ENCODE measurements around the gene TGFBR1.

TGFBR1 gene

GRCh38 chr9:99063522-99063921 lies 41.4 kb upstream of the TGFBR1 start:
- H3K27ac ChIP-seq (ENCODE audit: low read depth, low read length): no peak overlapping the region
- TF ChIP-seq, protein P1, sequence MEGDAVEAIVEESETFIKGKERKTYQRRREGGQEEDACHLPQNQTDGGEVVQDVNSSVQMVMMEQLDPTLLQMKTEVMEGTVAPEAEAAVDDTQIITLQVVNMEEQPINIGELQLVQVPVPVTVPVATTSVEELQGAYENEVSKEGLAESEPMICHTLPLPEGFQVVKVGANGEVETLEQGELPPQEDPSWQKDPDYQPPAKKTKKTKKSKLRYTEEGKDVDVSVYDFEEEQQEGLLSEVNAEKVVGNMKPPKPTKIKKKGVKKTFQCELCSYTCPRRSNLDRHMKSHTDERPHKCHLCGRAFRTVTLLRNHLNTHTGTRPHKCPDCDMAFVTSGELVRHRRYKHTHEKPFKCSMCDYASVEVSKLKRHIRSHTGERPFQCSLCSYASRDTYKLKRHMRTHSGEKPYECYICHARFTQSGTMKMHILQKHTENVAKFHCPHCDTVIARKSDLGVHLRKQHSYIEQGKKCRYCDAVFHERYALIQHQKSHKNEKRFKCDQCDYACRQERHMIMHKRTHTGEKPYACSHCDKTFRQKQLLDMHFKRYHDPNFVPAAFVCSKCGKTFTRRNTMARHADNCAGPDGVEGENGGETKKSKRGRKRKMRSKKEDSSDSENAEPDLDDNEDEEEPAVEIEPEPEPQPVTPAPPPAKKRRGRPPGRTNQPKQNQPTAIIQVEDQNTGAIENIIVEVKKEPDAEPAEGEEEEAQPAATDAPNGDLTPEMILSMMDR (IDR thresholded peaks at IDR 0.05; ENCODE audit: insufficient read depth, low read length, poor library complexity, severe bottlenecking): no peak
- TF ChIP-seq EZH2phosphoT487 (conservative IDR thresholded peaks at IDR 0.05; ENCODE audit: low read length): no peak
- no peak overlapping the region for H3K4me3 ChIP-seq (ENCODE audit: insufficient read depth, low read length, poor library complexity, severe bottlenecking)
- H2AFZ ChIP-seq (ENCODE audit: low read depth, low read length, severe bottlenecking): no peak overlapping the region
- H3K4me2 ChIP-seq (ENCODE audit: low read depth, low read length, poor library complexity, severe bottlenecking): no peak overlapping the region
- H3F3A ChIP-seq (ENCODE audit: insufficient read depth): no peaks in the 10 kb centered on the region; the same call in 1 of the 2 replicates
- no peaks in the 10 kb centered on the region for H3K27me3 ChIP-seq (ENCODE audit: low read length)
- no peaks in the 10 kb centered on the region for H4K20me1 ChIP-seq (ENCODE audit: low read depth, low read length)
- H3K9ac ChIP-seq (ENCODE audit: low read length): no peak overlapping the region
- H3K79me2 ChIP-seq (ENCODE audit: insufficient read depth, low read length): no peaks in the 10 kb centered on the region
- no peaks in the 10 kb centered on the region for H3K9me3 ChIP-seq (ENCODE audit: insufficient read depth, low read length)
- no peaks in the 10 kb centered on the region for H3K9me2 ChIP-seq (replicated peaks; ENCODE audit: insufficient read depth, low read length)
- no peaks in the 10 kb centered on the region for H3K36me3 ChIP-seq (ENCODE audit: low read length)

DNA sequence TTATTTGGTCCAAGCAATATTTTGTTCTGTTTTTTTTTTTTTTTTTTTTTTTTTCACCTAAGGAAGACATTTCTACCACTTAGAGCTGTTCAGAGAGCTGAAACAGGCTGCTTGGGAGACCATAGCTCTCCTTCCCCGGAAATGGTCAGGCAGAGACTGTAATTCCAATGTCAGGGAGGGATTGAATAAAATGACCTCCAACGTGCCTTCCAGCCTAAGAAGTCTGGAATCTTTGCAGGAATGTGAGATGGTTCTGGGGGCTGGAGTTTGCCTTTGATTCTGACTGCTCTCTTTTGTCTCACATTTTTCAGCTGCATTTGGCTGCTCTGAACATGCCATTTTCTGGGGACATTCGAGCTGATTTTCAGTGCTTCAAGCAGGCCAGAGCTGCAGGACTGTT lies 38.3 kb upstream of the TGFBR1 start:
- H3F3A ChIP-seq (ENCODE audit: insufficient read depth): no peaks in the 10 kb centered on the region
- H3K79me2 ChIP-seq (ENCODE audit: insufficient read depth, low read length): no peaks in the 10 kb centered on the region
- H3K9me3 ChIP-seq (ENCODE audit: insufficient read depth, low read length): no peaks in the 10 kb centered on the region
- H3K27me3 ChIP-seq (ENCODE audit: low read length): no peaks in the 10 kb centered on the region
- no peak overlapping the region for H3K27ac ChIP-seq (ENCODE audit: low read depth, low read length)
- no peak overlapping the region for H2AFZ ChIP-seq (ENCODE audit: low read depth, low read length, severe bottlenecking)
- no peak overlapping the region for H3K9ac ChIP-seq (ENCODE audit: low read length)
- no peaks in the 10 kb centered on the region for H4K20me1 ChIP-seq (ENCODE audit: low read depth, low read length)
- no peak for TF ChIP-seq EZH2phosphoT487 (conservative IDR thresholded peaks at IDR 0.05; ENCODE audit: low read length)
- TF ChIP-seq, protein P1 (IDR thresholded peaks at IDR 0.05; ENCODE audit: insufficient read depth, low read length, poor library complexity, severe bottlenecking): no peak
- H3K9me2 ChIP-seq (replicated peaks; ENCODE audit: insufficient read depth, low read length): no peaks in the 10 kb centered on the region
- H3K4me3 ChIP-seq (ENCODE audit: insufficient read depth, low read length, poor library complexity, severe bottlenecking): no peak overlapping the region
- H3K36me3 ChIP-seq (ENCODE audit: low read length): no peaks in the 10 kb centered on the region
- H3K4me2 ChIP-seq (ENCODE audit: low read depth, low read length, poor library complexity, severe bottlenecking): no peak overlapping the region

DNA sequence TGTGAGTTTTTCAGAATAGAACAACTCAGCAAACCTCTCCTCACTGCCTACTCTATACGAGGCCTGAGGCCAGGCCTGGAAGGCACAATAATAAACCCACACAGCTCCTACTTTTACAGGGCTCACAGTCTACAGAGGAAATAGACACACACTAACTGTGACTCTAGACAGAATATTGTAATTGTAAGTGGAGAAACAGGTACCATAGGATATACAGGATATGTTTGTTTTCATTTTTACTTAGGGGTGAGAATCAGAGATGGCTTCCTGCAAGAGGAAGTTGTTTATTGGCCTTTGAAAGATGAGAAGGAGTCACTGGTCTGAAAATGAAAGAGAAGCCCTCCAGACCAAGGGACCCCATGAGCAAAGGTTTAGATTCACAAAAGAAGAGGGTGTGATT lies 35.8 kb upstream of the TGFBR1 start:
- Histone ChIP-seq H3K9me2 (replicated peaks; ENCODE audit: insufficient read depth, low read length) (no peaks in the 10 kb centered on the region), H3K36me3 (ENCODE audit: low read length) (no peaks in the 10 kb centered on the region), H3K79me2 (ENCODE audit: insufficient read depth, low read length) (no peaks in the 10 kb centered on the region), H4K20me1 (ENCODE audit: low read depth, low read length) (no peaks in the 10 kb centered on the region), H3K4me3 (ENCODE audit: insufficient read depth, low read length, poor library complexity, severe bottlenecking) (no peak overlapping the region), H3K27me3 (ENCODE audit: low read length) (no peaks in the 10 kb centered on the region), H3K4me2 (ENCODE audit: low read depth, low read length, poor library complexity, severe bottlenecking) (no peak overlapping the region), H3K9me3 (ENCODE audit: insufficient read depth, low read length) (no peaks in the 10 kb centered on the region), H3F3A (ENCODE audit: insufficient read depth) (no peaks in the 10 kb centered on the region), H3K27ac (ENCODE audit: low read depth, low read length) (no peak overlapping the region), H3K9ac (ENCODE audit: low read length) (no peak overlapping the region), H2AFZ (ENCODE audit: low read depth, low read length, severe bottlenecking) (no peak overlapping the region)
- no peak for TF ChIP-seq EZH2phosphoT487 (conservative IDR thresholded peaks at IDR 0.05; ENCODE audit: low read length)
- TF ChIP-seq, protein P1 (IDR thresholded peaks at IDR 0.05; ENCODE audit: insufficient read depth, low read length, poor library complexity, severe bottlenecking): no peak

Data from SU-DHL-6 (cell line).